HG02970 (cell line): Measurements from ENCODE around the gene PTMA.

Experiments
- ATAC-seq: cut with Tn5 transposase; IDR thresholded peaks from one replicate; pipeline ENCODE4 v1.9.1; 2021; ENCODE audit warnings: mild to moderate bottlenecking, moderate library complexity, moderate number of reproducible peaks; ENCODE audit not compliant: unreplicated experiment, low FRiP score

The PTMA gene

DNA sequence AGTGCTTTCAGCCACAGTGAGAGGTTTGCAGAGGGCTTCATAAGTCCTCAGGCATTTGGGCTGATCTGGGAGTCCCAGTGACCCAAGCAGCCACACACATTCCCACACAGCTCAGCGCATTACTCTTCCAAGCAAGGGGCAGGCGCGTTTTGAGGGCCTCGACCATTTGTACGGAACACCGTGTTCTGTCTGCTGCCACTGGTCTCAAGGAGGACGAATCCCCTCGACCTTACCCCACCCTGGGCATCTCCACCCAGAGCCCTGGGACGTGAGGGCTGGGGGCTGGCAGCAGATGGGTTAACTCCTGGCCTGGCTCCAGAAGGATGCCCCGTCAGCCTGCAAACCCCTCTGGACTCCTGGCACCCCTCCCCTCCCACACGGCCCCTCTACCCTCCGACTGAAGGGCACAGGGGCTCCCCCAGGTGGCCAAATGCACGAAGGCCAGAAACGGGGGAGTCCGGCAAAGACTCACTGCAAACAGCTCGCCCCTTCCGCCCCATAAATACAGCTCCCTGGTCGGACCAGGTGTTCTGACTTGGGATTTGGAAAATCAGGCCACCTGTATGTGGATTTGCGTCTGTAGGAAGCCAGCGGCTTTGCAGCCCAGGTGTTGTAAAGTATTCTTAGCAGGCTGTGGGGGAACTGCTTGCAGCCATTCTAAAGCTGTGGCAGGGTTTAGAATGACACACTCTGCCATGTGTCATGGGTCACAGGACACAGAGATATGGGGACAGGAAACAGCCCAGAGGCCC, 33.6 kb upstream of the PTMA start:
- ATAC-seq: no peak

DNA sequence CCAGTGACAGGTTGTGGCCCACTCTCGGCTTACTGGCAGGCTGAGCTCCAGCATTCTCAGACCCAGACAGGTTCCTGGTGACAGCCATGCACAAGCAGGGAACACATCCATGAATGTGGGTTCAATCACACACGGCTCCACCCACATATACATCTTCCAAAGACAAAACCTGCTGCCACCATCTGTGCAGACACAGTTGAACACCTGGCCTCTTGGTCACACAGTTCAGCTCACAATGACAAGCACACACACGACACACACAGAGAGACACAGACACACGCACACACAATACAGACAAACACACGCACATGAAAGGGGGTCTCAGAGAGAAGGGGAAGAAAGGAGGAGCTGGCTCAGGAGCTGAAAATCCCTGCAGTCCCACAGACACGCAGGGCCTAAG, 32.1 kb upstream of the PTMA start:
- ATAC-seq: no peak

GRCh38 chr2:231677632-231678104, 30.7 kb upstream of the PTMA start:
- ATAC-seq: no peak

- ATAC-seq: no peak
These were observed 28.4 kb upstream of the PTMA start for GRCh38 chr2:231679908-231680284.

DNA sequence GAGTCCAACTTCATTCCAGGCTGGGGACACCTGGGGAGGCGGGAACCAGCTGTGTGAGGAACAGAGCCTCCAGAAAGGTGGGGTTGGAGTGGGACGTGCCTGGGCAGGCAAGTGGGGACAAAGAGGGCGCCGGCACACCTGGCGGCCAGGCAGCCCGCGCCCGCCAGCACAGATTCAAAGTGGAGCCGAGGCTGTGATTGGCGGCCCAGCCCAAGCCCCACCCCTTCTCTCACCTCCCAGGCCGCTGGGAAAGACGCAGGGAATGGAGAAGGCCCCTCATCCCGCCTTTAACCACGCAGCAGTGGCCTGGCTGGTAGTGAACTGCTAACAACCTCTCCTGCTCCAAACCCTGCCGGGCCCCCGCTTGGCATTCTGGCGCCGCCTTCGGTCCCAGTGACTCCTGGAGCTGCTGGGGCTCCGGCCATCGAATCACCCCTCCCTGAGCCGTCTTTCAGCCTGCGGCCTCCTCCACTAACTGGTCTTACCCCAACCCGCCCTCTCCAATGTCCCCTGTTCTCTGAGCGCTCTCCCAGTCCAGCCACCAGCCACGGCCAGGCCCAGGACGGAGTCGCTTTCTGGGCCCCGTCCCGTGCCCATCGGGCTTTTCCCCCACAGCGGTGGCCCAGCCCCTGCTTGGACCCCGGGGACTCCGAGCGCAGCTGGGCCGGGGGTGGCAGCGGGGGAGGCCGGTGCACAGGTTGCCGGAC, 27.9 kb upstream of the PTMA start:
- ATAC-seq: no peak

GRCh38 chr2:231680992-231681852, 27.1 kb upstream of the PTMA start:
- ATAC-seq: peak; percentile 70

- ATAC-seq: no peak
These were observed 25.6 kb upstream of the PTMA start for GRCh38 chr2:231682603-231683291.

DNA sequence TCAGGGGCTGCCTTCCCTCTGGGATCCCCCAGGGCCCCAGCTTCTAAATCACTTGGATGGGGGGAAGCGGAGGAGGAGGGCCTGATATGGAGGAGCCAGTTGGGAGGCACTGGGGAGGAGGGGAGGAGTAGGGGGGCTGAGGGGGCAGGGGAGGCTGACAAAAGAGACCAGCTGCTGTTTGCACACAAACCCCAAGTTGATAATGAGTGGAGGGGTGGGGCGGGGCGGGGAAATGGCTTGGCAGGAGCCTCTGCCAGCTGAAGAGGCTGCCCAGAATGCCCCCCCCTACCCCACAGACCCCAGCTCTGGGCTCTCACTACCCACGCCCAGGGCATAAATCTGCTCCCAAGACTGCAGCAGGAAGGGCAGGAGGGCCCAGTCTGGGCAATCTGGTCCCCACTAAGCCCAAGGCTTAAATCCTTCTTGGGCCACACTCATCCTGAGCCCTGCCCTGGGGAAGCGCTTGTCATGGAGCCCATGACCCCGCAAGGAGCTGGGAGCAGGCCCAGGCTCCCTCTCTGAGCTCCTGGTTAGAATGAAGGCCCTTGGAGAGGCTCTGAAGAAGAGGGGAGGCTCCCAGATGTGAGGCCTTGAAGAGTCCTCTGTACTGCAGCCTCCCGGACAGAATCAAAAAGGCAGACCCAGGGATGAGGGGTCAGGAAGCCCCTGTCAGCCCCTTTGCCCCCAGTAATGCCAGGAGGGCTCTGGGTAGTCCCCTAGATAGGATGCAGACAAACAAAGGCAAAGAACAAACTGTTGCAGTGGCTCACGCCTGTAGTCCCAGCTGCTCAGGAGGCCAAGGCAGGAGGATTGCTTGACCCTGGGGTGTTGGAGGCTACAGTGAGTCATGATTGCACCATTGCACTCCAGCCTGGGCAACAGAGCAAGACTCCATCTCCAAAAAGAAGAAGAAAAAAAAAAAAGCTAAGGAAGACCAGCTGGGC, 24.8 kb upstream of the PTMA start:
- no peak for ATAC-seq

DNA sequence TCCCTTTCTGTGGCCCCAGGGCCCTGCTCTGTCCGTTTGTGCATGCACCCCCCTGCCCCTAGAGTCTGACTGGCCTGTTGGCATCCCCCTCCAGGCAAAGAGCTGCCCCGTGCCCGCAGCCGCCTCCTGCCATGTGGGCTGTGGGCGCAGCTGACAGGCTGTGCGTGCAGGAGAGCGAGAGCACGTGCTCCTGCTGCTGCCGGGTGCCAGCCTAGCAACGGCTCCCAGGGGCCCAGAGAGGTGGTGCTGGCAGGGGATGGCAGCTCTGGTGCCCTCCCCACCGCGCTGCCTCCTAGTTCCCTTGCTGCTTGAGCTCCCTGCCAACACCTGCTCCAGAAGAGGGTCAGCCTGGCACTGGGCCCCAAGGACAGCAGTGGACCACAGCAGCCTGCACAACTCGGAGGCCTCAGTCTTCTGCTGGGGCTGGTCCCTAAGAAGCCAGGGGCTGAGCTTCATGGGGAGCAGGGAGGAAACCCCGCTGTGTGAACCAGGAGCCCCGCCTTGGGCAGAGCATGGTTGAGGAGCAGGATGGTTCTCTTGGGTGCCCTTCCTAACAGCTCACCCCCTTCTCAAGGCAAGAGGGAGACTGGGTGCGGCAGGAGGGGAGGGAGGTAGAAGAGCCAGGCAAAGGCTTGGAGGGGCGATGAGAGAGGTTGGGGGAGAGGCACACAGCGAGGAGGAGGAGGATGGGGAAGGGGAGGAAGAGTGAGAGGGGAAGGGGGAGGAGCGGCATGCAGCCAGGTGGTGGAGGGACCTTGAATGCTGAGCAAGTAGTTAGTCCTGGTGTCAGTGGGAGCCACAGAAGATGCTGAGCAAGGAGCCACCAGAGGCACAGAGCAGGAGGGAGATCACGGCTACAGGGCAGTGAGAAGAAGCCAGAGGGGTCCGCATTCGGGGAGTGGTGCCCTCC, 23.8 kb upstream of the PTMA start:
- no peak for ATAC-seq

- ATAC-seq: no peak
These were observed 22.8 kb upstream of the PTMA start for GRCh38 chr2:231685349-231686191.

DNA sequence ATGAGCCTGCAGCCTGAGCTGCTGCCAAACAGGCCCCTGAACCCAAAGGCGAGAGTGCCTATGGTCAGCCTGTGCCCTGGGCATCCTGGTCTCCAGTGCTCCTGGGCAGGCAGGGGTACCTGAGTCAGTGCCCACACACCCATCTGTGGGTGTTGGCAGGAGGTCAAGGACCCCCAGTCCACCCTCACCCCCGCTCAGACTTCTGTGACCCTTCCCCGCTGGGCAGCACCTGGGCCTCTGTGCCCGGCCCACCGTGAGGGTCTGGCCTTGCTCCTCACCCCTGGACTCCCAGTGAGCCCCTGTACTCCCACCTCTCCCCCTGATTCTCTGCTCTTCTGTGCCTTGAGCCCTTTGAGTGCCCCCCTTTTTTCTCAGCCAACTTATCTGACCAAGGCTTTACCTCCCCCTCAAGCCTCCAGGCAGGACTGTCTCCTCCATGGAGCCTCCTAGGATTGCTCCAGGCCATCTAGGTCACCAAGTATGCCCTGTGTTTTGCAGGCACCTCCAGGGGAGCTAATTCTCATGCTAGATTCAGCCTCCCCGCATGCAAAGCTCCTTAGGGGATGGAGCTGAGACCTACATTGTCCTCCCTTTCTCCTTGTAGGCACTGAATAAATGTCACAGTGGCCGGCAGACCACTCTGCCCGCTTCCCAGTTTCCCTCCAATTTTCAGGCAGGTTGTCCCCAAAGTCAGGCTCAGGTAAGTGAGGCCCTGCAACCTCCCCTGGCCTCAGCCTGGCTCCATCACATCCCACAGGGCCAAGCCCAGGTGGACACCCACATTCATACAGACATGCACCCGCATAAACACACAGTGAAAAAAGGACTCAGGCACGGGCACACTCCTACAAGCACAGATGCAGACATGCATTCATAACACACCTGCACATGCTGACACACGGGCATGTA, 21.9 kb upstream of the PTMA start:
- no peak for ATAC-seq

DNA sequence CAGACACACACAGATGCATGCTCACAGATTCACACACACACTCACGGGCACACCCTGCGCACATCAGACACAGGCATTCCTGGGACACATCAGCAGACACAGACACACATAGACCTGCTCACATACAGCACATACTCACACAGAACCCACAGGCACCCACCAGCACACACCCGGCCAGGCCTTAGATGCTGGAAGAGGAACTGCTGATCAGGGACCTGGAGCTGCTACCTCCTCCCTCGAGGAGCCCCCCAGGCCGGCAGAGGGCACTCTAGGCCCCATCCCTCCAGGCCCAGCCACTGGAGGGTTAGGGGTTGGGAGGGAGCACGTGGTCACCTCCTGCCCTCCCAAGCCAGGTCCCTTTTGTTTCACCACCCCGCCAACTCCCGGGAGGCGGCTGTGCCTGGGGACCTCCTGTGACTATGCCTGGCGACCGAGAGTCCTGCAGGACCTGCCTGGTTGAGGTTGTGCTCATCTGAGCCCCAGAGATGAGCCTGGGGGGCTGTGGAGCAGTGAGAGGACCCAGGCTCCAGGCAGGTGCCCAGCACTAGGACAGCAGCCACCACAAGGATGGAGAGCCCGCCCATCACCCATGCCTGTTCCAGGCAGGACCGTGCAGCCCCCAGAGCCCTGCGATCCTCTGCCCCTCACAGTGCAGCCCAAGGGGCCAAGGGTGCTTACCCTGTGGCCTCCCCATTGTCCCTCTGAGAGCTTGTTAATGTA, 21.0 kb upstream of the PTMA start:
- no peak for ATAC-seq

DNA sequence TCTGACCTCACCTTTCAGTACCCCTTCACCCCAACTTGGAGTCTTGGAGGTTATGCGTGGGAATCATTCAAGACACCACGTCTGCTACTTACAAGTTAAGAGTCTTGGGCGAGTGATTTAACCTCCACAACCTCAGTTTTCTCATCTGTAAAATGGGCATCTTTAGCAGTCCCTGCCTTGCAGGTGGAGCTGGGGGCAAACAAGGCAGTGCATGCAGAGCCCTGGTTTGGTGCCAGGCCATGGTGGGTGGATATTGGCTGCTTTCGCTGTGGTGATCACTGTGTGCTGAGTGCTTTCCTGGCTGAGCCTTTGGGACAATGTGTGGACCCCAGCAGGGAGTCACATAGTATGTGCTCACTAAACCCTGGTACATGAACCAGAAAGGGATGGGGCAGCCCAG, 20.4 kb upstream of the PTMA start:
- no peak for ATAC-seq

DNA sequence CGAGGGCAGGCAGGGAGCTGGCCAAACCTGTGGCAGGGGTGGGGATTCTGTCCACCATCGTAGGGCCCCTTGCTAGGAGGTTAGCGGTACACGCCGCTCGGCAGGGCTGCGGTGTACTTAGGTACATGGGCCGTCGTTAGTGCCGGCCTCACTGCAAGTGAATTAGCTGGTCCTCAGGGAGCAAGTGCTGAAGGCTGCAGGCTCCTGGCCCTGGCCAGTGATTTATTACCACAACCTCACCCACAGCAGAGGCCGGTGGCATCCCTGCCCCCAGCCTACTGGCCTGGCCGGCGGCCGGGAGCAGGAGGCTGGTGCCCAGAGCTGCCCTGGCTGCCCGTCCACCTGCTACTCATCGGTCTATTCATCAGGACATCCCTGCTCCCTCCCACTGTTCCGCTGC, 19.6 kb upstream of the PTMA start:
- no peak for ATAC-seq

- ATAC-seq: no peak
These were observed 19.0 kb upstream of the PTMA start for GRCh38 chr2:231689124-231689893.
